Measurements from ENCODE around the gene MLLT6. TPM values are rescaled to one million over a fixed set of nuclear protein-coding genes. Genes with fewer than 3 reads are reported as not detected.
A peak's percentile ranks its signal among the peaks of the same experiment; 100 is the strongest.

The MLLT6 gene
- polyA plus RNA-seq (ENCODE audit: insufficient read length): 81.8 TPM

GRCh38 chr17:38704606-38705522 is at the start of gene MLLT6:
Gene MLLT6 (plus strand): TSS chr17:38705273. CDS start chr17:38705633, 360 bp downstream.
- DNase-seq: peak; percentile 84

GRCh38 chr17:38656959-38657823 is 47.9 kb upstream of the MLLT6 start:
- no peak for DNase-seq

- no peak for DNase-seq
Observed at GRCh38 chr17:38657824-38658740, 47.0 kb upstream of the MLLT6 start.

- DNase-seq: no peak
Observed at GRCh38 chr17:38658741-38659345, 46.2 kb upstream of the MLLT6 start.

GRCh38 chr17:38659415-38659814 is 45.7 kb upstream of the MLLT6 start:
- no peak for DNase-seq

- no peak for DNase-seq
Observed at GRCh38 chr17:38660097-38661025, 44.7 kb upstream of the MLLT6 start.

GRCh38 chr17:38663125-38663751 is 41.8 kb upstream of the MLLT6 start:
- DNase-seq: no peak

GRCh38 chr17:38663964-38664644 is 41.0 kb upstream of the MLLT6 start:
- DNase-seq: no peak

GRCh38 chr17:38667099-38667786 is 37.8 kb upstream of the MLLT6 start:
- peak; percentile 68 for DNase-seq

GRCh38 chr17:38667787-38668122 is 37.3 kb upstream of the MLLT6 start:
- no peak for DNase-seq

GRCh38 chr17:38669520-38669919 is 35.6 kb upstream of the MLLT6 start:
- no peak for DNase-seq

- no peak for DNase-seq
Observed at GRCh38 chr17:38671939-38672720, 32.9 kb upstream of the MLLT6 start.

GRCh38 chr17:38672788-38673706 is 32.0 kb upstream of the MLLT6 start:
- DNase-seq: no peak

GRCh38 chr17:38673707-38674013 is 31.4 kb upstream of the MLLT6 start:
- DNase-seq: no peak

- peak; percentile 40 for DNase-seq
Observed at GRCh38 chr17:38674014-38674748, 30.9 kb upstream of the MLLT6 start.
